AG04450 (cell line): ENCODE measurements around the gene SPON1. TPM values are rescaled to one million over a fixed set of nuclear protein-coding genes. Genes with fewer than 3 reads are reported as not detected.

Experiments
- CTCF ChIA-PET: fragments of 300-600, 350-600 bp; formaldehyde crosslinking; extraction: SDS; loops from one replicate; lab custom pipeline; 2022; ENCODE audit warnings: antibody characterized with exemption, inconsistent platforms; lab: Charles Lee
- POLR2A ChIA-PET: fragments of 350-600 bp; formaldehyde crosslinking; extraction: SDS; loops from one replicate; lab custom pipeline; 2021; ENCODE audit warnings: antibody characterized with exemption, inconsistent platforms; lab: Yijun Ruan, JAX
- DNase-seq: peaks from one replicate; pipeline ENCODE4 v3.0.0-alpha.2; 2011; ENCODE audit warnings: low read depth, low spot score
- H3K27ac ChIP-seq: one replicate; pipeline ENCODE4 v1.5.1; 2012; ENCODE audit warnings: low read depth, low read length, control low read depth
- H3K27me3 ChIP-seq: one replicate; pipeline ENCODE4 v1.6.0; 2012; ENCODE audit warnings: low read length; ENCODE audit not compliant: control insufficient read depth, insufficient read depth
- H3K4me3 ChIP-seq: 2 replicates; pipeline ENCODE4 v1.5.1; 2011; ENCODE audit warnings: mild to moderate bottlenecking, low read depth, low read length, control low read depth
- H3K9me3 ChIP-seq: 2 replicates; pipeline ENCODE4 v1.5.1; 2012; ENCODE audit warnings: low read length; ENCODE audit not compliant: control insufficient read depth, insufficient read depth
- CTCF ChIP-seq: IDR thresholded peaks from 2 replicates; pipeline ENCODE4 v1.5.1; 2011; ENCODE audit warnings: low read depth, low read length, control low read depth, inconsistent platforms
- polyA plus RNA-seq: library from polyadenylated mRNA; depleted of rRNA; stranded (reverse); fragments of >200 nt; gene quantifications from 2 replicates; pipeline ENCODE4 v1.2.3, GENCODE V29; 2011

Gene SPON1
- polyA plus RNA-seq, 1 experiment, result 0.53 TPM

GRCh38 chr11:14124350-14124749, 161.8 kb downstream of the SPON1 start:
- TF ChIP-seq CTCF, result no peak
- CTCF ChIA-PET, result interaction anchor here (2.2 kb wide), 1 partner anchor 25 kb away, joined by 4 read pairs; no protein-coding TSS in a partner anchor

GRCh38 chr11:14124886-14125285, 162.4 kb downstream of the SPON1 start:
- H3K9me3 ChIP-seq, result no peaks in the 10 kb centered on the region
- DNase-seq, result no peak
- no peaks in the 10 kb centered on the region for H3K27me3 ChIP-seq
- TF ChIP-seq CTCF, result no peak
- POLR2A ChIA-PET, result no interaction called here
- CTCF ChIA-PET, result no interaction called here
- no peak overlapping the region for H3K4me3 ChIP-seq
- H3K27ac ChIP-seq, result no peak overlapping the region

More at GRCh38 chr11:14124350-14124749, 161.8 kb downstream of the SPON1 start:
- Histone ChIP-seq H3K27me3 (no peaks in the 10 kb centered on the region), H3K9me3 (no peaks in the 10 kb centered on the region), H3K27ac (no peak overlapping the region), H3K4me3 (no peak overlapping the region)
- POLR2A ChIA-PET, result no interaction called here
- DNase-seq, result no peak

- H3K27ac ChIP-seq, result no peak overlapping the region
- CTCF ChIA-PET, result no interaction called here
- no peak overlapping the region for H3K4me3 ChIP-seq
These were observed 163.0 kb downstream of the SPON1 start for GRCh38 chr11:14125529-14125928.

GRCh38 chr11:14127679-14128078, 165.2 kb downstream of the SPON1 start:
- no peak overlapping the region for H3K27ac ChIP-seq
- ChIA-PET POLR2A (no interaction called here), CTCF (no interaction called here)
- no peak for DNase-seq
- no peak for TF ChIP-seq CTCF
- no peak overlapping the region for H3K4me3 ChIP-seq
- H3K9me3 ChIP-seq, result no peaks in the 10 kb centered on the region
- peaks cover 3% of the 10 kb centered on the region for H3K27me3 ChIP-seq

More at GRCh38 chr11:14125529-14125928, 163.0 kb downstream of the SPON1 start:
- H3K9me3 ChIP-seq, result no peaks in the 10 kb centered on the region
- no peak for DNase-seq
- TF ChIP-seq CTCF, result no peak
- no peaks in the 10 kb centered on the region for H3K27me3 ChIP-seq
- POLR2A ChIA-PET, result no interaction called here

- no peak overlapping the region for H3K4me3 ChIP-seq
- POLR2A ChIA-PET, result no interaction called here
- no peaks in the 10 kb centered on the region for H3K9me3 ChIP-seq
- H3K27ac ChIP-seq, result no peak overlapping the region
- H3K27me3 ChIP-seq, result peaks cover 6% of the 10 kb centered on the region
- CTCF ChIA-PET, result interaction anchor here (1.0 kb wide), 1 partner anchor 17 kb away, joined by 3 read pairs; no protein-coding TSS in a partner anchor
- DNase-seq, result no peak
- no peak for TF ChIP-seq CTCF
These were observed 169.8 kb downstream of the SPON1 start for GRCh38 chr11:14132312-14132711.
